CD14-positive monocyte (primary cell): ENCODE results near the gene CMTM3. TPM values are rescaled to one million over a fixed set of nuclear protein-coding genes. Genes with fewer than 3 reads are reported as not detected.

Experiments
- DNase-seq, 3 donors: peaks; one replicate each; pipeline ENCODE4 v3.0.0-alpha.2; 2011 to 2022
- H2AFZ ChIP-seq: 2 replicates; pipeline ENCODE4 v1.6.0; 2012; ENCODE audit warnings: mild to moderate bottlenecking, low read depth, low read length, inconsistent platforms; ENCODE audit not compliant: insufficient read depth, poor library complexity, severe bottlenecking
- H3K27ac ChIP-seq, 2 donors: 1 replicate in 1 of 2; 2 replicates in 1 of 2; pipeline ENCODE4 v1.5.1; 2012 to 2013; ENCODE audit warnings: low read length in 2 of 2, control low read depth in 1 of 2, inconsistent platforms in 1 of 2, low read depth in 1 of 2, mild to moderate bottlenecking in 1 of 2
- H3K27me3 ChIP-seq, 2 donors: one replicate each; pipeline versions ENCODE4 v1.6.0 to v1.6.1; 2011 to 2013; ENCODE audit warnings: low read length in 2 of 2; ENCODE audit not compliant: control insufficient read depth in 2 of 2, insufficient read depth in 2 of 2
- H3K36me3 ChIP-seq, 2 donors: replicated peaks in 1 of 2; 1 replicate in 1 of 2; 2 replicates in 1 of 2; pipeline versions ENCODE4 v1.5.1 to v1.6.1; 2012 to 2013; ENCODE audit warnings: low read length in 2 of 2, control low read depth in 1 of 2, inconsistent platforms in 1 of 2, mild to moderate bottlenecking in 1 of 2; ENCODE audit not compliant: insufficient read depth in 2 of 2, control insufficient read depth in 1 of 2
- H3K4me1 ChIP-seq, 2 donors: 1 replicate in 1 of 2; 2 replicates in 1 of 2; pipeline versions ENCODE4 v1.5.1 to v1.6.1; 2012 to 2013; ENCODE audit warnings: low read length in 2 of 2, control low read depth in 1 of 2, inconsistent platforms in 1 of 2, mild to moderate bottlenecking in 1 of 2, moderate library complexity in 1 of 2; ENCODE audit not compliant: insufficient read depth in 2 of 2, control insufficient read depth in 1 of 2
- H3K4me2 ChIP-seq: replicated peaks from 2 replicates; pipeline ENCODE3; 2012; ENCODE audit warnings: low read length, moderate library complexity, mild to moderate bottlenecking; ENCODE audit not compliant: poor library complexity, severe bottlenecking; ENCODE audit errors: extremely low read depth
- H3K4me3 ChIP-seq, 3 experiments: fragments of 200-600 bp in 1 of 3; sonication (generic) in 1 of 3; replicated peaks in 1 of 3; 1 replicate in 2 of 3; 2 replicates in 1 of 3; pipeline ENCODE4 v1.5.1; 2011 to 2013; ENCODE audit warnings: low read length in 3 of 3, mild to moderate bottlenecking in 3 of 3, control low read depth in 2 of 3, low read depth in 2 of 3, inconsistent platforms in 1 of 3, moderate library complexity in 1 of 3
- H3K79me2 ChIP-seq: 2 replicates; pipeline ENCODE4 v1.6.0; 2012; ENCODE audit warnings: mild to moderate bottlenecking, control low read depth, inconsistent platforms, low read length, moderate library complexity; ENCODE audit not compliant: insufficient read depth
- H3K9ac ChIP-seq: 2 replicates; pipeline ENCODE4 v1.6.0; 2017; ENCODE audit warnings: low read length, mild to moderate bottlenecking; ENCODE audit not compliant: insufficient read depth, poor library complexity, severe bottlenecking
- H3K9me3 ChIP-seq, 2 donors: replicated peaks in 1 of 2; 1 replicate in 1 of 2; 2 replicates in 1 of 2; pipeline versions ENCODE4 v1.5.1 to v1.6.1; 2012 to 2013; ENCODE audit warnings: low read length in 2 of 2, control low read depth in 1 of 2; ENCODE audit not compliant: control insufficient read depth in 1 of 2, insufficient read depth in 1 of 2
- H4K20me1 ChIP-seq: 2 replicates; pipeline ENCODE4 v1.6.0; 2012; ENCODE audit warnings: mild to moderate bottlenecking, low read length, control low read depth, moderate library complexity; ENCODE audit not compliant: insufficient read depth
- H3K27ac Mint-ChIP-seq, 7 donors: one replicate each; pipeline ENCODE4 v1.8.0; 2020; ENCODE audit warnings: mild to moderate bottlenecking in 7 of 7, mixed read lengths in 7 of 7, moderate library complexity in 6 of 7, inconsistent platforms in 2 of 7
- H3K27me3 Mint-ChIP-seq, 3 donors: one replicate each; pipeline ENCODE4 v1.8.0; 2021 to 2022; ENCODE audit warnings: low read depth in 3 of 3, mild to moderate bottlenecking in 3 of 3, mixed read lengths in 3 of 3, moderate library complexity in 3 of 3, inconsistent platforms in 1 of 3
- H3K36me3 Mint-ChIP-seq, 2 donors: one replicate each; pipeline ENCODE4 v1.8.0; 2020; ENCODE audit warnings: mixed read lengths in 2 of 2, inconsistent platforms in 1 of 2, mild to moderate bottlenecking in 1 of 2
- H3K4me1 Mint-ChIP-seq: one replicate; pipeline ENCODE4 v1.8.0; 2020; ENCODE audit warnings: mild to moderate bottlenecking, mixed read lengths
- H3K4me3 Mint-ChIP-seq, 2 donors: one replicate each; pipeline ENCODE4 v1.8.0; 2020; ENCODE audit warnings: mild to moderate bottlenecking in 2 of 2, mixed read lengths in 2 of 2, moderate library complexity in 1 of 2
- H3K9me3 Mint-ChIP-seq, 7 donors: one replicate each; pipeline ENCODE4 v1.8.0; 2020 to 2022; ENCODE audit warnings: mixed read lengths in 7 of 7, mild to moderate bottlenecking in 6 of 7, moderate library complexity in 6 of 7, inconsistent platforms in 2 of 7
- WGBS: methylation state at CpG from one replicate; pipeline ENCODE4 v1.1.5; 2013; ENCODE audit warnings: missing lambda C conversion rate; ENCODE audit not compliant: insufficient coverage; 5-methylcytosine and 5-hydroxymethylcytosine counted together
- intact Hi-C, 2 donors: fragments of 100-400 bp; cut with micrococcal nuclease; formaldehyde crosslinking; loops; one replicate each; pipeline versions ENCODE4 v1.15.0 to v1.15.1; 2023
- polyA plus RNA-seq, 3 donors: library from polyadenylated mRNA; depleted of rRNA in 1 of 3; unstranded in 2 of 3; stranded (reverse) in 1 of 3; fragments of 300-500 nt in 2 of 3; fragments of >200 nt in 1 of 3; fragmentation: Illumina TruSeq in 2 of 3; gene quantifications; 1 replicate in 2 of 3; 2 replicates in 1 of 3; pipeline ENCODE4 v1.2.3, GENCODE V29; 2012 to 2021
- TF ChIP-seq, protein P1 (sequence below): fragments of 200-600 bp; IDR thresholded peaks from one replicate; pipeline ENCODE4 v1.8.0; 2022; ENCODE audit warnings: antibody characterized with exemption, mild to moderate bottlenecking

The CMTM3 gene
- polyA plus RNA-seq, 3 donors = 125 to 131 (median 126) TPM

GRCh38 chr16:66603537-66604375 is 748 bp upstream of the CMTM3 start:
- Mint-ChIP-seq H3K4me3 (peak overlapping the region; percentile 93 to 95), H3K4me1 (peaks cover 43% of the 10 kb centered on the region), H3K36me3 (peaks cover 7 to 24% of the 10 kb centered on the region in 2 donors), H3K27me3 (peaks cover 9 to 15% (median 12%) of the 10 kb centered on the region in 3 donors), H3K9me3 (peaks cover 0 to 12% (median 8%) of the 10 kb centered on the region in 7 donors), H3K27ac (peak overlapping the region in 6 of 7 donors; percentile 52 to 90 (median 76))
- TF ChIP-seq, protein P1, sequence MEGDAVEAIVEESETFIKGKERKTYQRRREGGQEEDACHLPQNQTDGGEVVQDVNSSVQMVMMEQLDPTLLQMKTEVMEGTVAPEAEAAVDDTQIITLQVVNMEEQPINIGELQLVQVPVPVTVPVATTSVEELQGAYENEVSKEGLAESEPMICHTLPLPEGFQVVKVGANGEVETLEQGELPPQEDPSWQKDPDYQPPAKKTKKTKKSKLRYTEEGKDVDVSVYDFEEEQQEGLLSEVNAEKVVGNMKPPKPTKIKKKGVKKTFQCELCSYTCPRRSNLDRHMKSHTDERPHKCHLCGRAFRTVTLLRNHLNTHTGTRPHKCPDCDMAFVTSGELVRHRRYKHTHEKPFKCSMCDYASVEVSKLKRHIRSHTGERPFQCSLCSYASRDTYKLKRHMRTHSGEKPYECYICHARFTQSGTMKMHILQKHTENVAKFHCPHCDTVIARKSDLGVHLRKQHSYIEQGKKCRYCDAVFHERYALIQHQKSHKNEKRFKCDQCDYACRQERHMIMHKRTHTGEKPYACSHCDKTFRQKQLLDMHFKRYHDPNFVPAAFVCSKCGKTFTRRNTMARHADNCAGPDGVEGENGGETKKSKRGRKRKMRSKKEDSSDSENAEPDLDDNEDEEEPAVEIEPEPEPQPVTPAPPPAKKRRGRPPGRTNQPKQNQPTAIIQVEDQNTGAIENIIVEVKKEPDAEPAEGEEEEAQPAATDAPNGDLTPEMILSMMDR = no peak
- Histone ChIP-seq H3K9me3 (peaks cover 0 to 10% of the 10 kb centered on the region in 2 donors), H3K4me3 (peak overlapping the region; percentile 74 to 91 (median 91)), H3K4me1 (peaks cover 40 to 42% of the 10 kb centered on the region in 2 donors), H4K20me1 (peaks cover 28% of the 10 kb centered on the region), H3K27me3 (no peaks in the 10 kb centered on the region), H3K79me2 (peaks cover 35% of the 10 kb centered on the region), H3K36me3 (peaks cover 4 to 15% of the 10 kb centered on the region in 2 donors), H3K4me2 (peak overlapping the region; percentile 94), H3K27ac (peak overlapping the region in 1 of 2 donors; percentile 73), H3K9ac (peak overlapping the region; percentile 88), H2AFZ (peak overlapping the region; percentile 73)
- DNase-seq = peak; percentile 57 to 83 (median 64)
- WGBS = under 1% methylated on average over 25 of the region's 32 CpGs
- intact Hi-C loops = loop anchor here (2.0 to 10.0 kb wide), 3 partner anchors 36 to 261 kb away; partner anchors contain the start of gene CMTM1 (in 1 of the 2)

DNA sequence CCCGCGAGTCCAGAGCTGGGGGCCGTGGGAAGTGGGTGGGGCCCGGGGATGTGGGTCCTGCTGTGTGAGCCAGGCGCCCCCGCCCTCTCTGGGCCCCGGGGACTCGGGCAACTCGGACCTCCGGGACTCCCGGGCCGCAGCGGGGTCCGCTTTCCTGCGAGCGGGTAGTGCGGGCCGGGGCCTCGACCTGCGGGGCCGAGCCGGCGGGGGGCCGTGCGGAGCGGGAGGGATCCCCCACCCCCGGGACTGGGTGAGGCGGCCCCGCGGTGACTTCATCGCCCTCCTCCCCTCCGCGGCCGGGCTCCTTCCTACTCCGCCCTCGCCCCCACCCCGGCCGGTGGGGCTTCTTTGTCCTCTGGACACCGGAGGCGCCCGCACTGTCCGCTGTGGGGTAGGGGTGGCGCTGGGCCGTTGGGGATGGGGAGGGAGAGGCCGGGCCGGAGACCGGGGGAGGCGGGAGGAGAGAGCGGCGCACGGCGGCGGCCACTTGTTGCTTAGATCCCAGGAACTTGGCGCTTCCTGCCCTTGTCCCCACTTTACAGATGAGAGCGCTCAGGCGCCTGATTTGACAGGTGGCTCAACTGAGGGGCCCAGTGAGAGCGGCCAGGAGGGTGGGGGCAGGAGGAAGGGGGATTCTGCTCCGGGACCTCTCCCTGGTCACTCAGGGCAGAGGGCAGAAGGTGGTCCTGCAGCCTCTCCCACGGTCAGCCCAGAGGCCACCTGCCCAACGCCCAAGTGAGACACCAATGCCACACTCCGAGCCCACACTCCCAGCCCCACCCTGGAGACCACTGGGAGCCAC is 874 bp downstream of the CMTM3 start:
- Histone ChIP-seq H3K4me1 (peaks cover 42 to 47% of the 10 kb centered on the region in 2 donors), H2AFZ (peak overlapping the region; percentile 82), H3K36me3 (peaks cover 21 to 31% of the 10 kb centered on the region in 2 donors), H3K27me3 (no peaks in the 10 kb centered on the region), H3K79me2 (peaks cover 51% of the 10 kb centered on the region), H3K9ac (peak overlapping the region; percentile 88), H3K27ac (peak overlapping the region; percentile 76 to 90), H3K9me3 (peaks cover 0 to 10% of the 10 kb centered on the region in 2 donors), H3K4me2 (peak overlapping the region; percentile 94), H4K20me1 (peaks cover 44% of the 10 kb centered on the region), H3K4me3 (peak overlapping the region; percentile 74 to 91 (median 91))
- Mint-ChIP-seq H3K4me1 (peaks cover 44% of the 10 kb centered on the region), H3K4me3 (peak overlapping the region; percentile 81 to 95), H3K36me3 (peaks cover 22 to 40% of the 10 kb centered on the region in 2 donors), H3K27me3 (peaks cover 7 to 17% (median 10%) of the 10 kb centered on the region in 3 donors), H3K9me3 (peaks cover 0 to 12% (median 8%) of the 10 kb centered on the region in 7 donors), H3K27ac (peak overlapping the region; percentile 75 to 91 (median 88))
- TF ChIP-seq, protein P1 = peak; percentile 45
- DNase-seq = peak in 2 of 3 donors; percentile 34 to 49
- intact Hi-C loops = loop anchor here (2.0 to 10.0 kb wide), 3 partner anchors 198 to 259 kb away; no protein-coding TSS in a partner anchor
- 0% methylated on average over 43 of the region's 61 CpGs for WGBS
